Keratinocyte (primary cell): ENCODE data around the gene THAP9. TPM values are rescaled to one million over a fixed set of nuclear protein-coding genes. Genes with fewer than 3 reads are reported as not detected.

Source experiments
- DNase-seq: peaks from one replicate; pipeline ENCODE4 v3.0.0-alpha.2; 2011; ENCODE audit warnings: low read depth, missing footprints, low spot score
- FAIRE-seq: peaks from 2 replicates; lab custom pipeline; 2011; peaks lifted over from hg19 to GRCh38; lab: Jason Lieb, UNC
- H2AFZ ChIP-seq: 2 replicates; pipeline ENCODE4 v1.6.0; 2012; ENCODE audit warnings: low read length, control low read depth, inconsistent platforms; ENCODE audit not compliant: control insufficient read depth
- H3K27ac ChIP-seq: 2 replicates; pipeline ENCODE4 v1.5.1; 2011; ENCODE audit warnings: low read length; ENCODE audit not compliant: control insufficient read depth, insufficient read depth
- H3K27me3 ChIP-seq: 3 replicates; pipeline ENCODE4 v1.6.0; 2011; ENCODE audit warnings: low read length; ENCODE audit not compliant: control insufficient read depth, insufficient read depth; ENCODE audit errors: extremely low read depth
- H3K36me3 ChIP-seq, 2 experiments: 2 replicates in 1 of 2; 3 replicates in 1 of 2; pipeline ENCODE4 v1.5.1; 2011; ENCODE audit warnings: low read length in 2 of 2, mild to moderate bottlenecking in 1 of 2; ENCODE audit not compliant: control insufficient read depth in 2 of 2, insufficient read depth in 2 of 2; ENCODE audit errors: extremely low read depth in 1 of 2
- H3K4me1 ChIP-seq: 3 replicates; pipeline ENCODE4 v1.5.1; 2011; ENCODE audit warnings: low read length; ENCODE audit not compliant: control insufficient read depth, insufficient read depth; ENCODE audit errors: extremely low read depth
- H3K4me2 ChIP-seq: 3 replicates; pipeline ENCODE4 v1.6.0; 2011; ENCODE audit warnings: low read depth, low read length; ENCODE audit not compliant: control insufficient read depth, insufficient read depth; ENCODE audit errors: extremely low read depth
- H3K4me3 ChIP-seq, 3 experiments: fragments of 200-600 bp in 1 of 3; sonication (generic) in 1 of 3; 2 replicates in 2 of 3; 3 replicates in 1 of 3; pipeline ENCODE4 v1.5.1; 2011 to 2016; ENCODE audit warnings: low read length in 3 of 3, mild to moderate bottlenecking in 3 of 3, control low read depth in 2 of 3, inconsistent platforms in 1 of 3, low read depth in 1 of 3, mixed read lengths in 1 of 3, mixed run types in 1 of 3, moderate library complexity in 1 of 3; ENCODE audit not compliant: control insufficient read depth in 2 of 3, insufficient read depth in 2 of 3; ENCODE audit errors: extremely low read depth in 1 of 3
- H3K79me2 ChIP-seq: 2 replicates; pipeline ENCODE4 v1.6.0; 2012; ENCODE audit warnings: low read length; ENCODE audit not compliant: control insufficient read depth, insufficient read depth
- H3K9ac ChIP-seq: 3 replicates; pipeline ENCODE4 v1.6.0; 2011; ENCODE audit warnings: low read length; ENCODE audit not compliant: control insufficient read depth, insufficient read depth; ENCODE audit errors: extremely low read depth
- H3K9me1 ChIP-seq: 3 replicates; pipeline ENCODE4 v1.6.0; 2011; ENCODE audit warnings: low read length; ENCODE audit not compliant: control insufficient read depth, insufficient read depth; ENCODE audit errors: extremely low read depth
- H3K9me3 ChIP-seq: 2 replicates; pipeline ENCODE4 v1.5.1; 2012; ENCODE audit warnings: low read depth, low read length; ENCODE audit not compliant: control insufficient read depth
- H4K20me1 ChIP-seq: 3 replicates; pipeline ENCODE4 v1.6.0; 2011; ENCODE audit warnings: low read length; ENCODE audit not compliant: control insufficient read depth, insufficient read depth; ENCODE audit errors: extremely low read depth
- CTCF ChIP-seq, 3 experiments: IDR thresholded peaks in 1 of 3; conservative IDR thresholded peaks in 1 of 3; optimal IDR thresholded peaks in 1 of 3; 2 replicates in 2 of 3; 3 replicates in 1 of 3; pipeline versions ENCODE3 to v1.5.1; 2011; ENCODE audit warnings: low read length in 3 of 3, mild to moderate bottlenecking in 3 of 3, moderate library complexity in 2 of 3, control low read depth in 1 of 3, inconsistent platforms in 1 of 3; ENCODE audit not compliant: insufficient read depth in 2 of 3; ENCODE audit errors: extremely low read depth in 1 of 3
- EZH2 ChIP-seq: IDR thresholded peaks from one replicate; pipeline ENCODE4 v1.6.1; 2012; ENCODE audit warnings: inconsistent platforms, mild to moderate bottlenecking, low read length, moderate library complexity
- dilution Hi-C: fragments of 300-500 bp; cut with MboI; formaldehyde crosslinking; loops from one replicate; pipeline ENCODE4 v1.7.0; 2020; ENCODE audit warnings: low sequenced_read_pairs; ENCODE audit not compliant: extremely low pct_ligation_motif_present
- polyA plus RNA-seq, 5 experiments: library from polyadenylated mRNA; depleted of rRNA in 3 of 5; stranded (reverse) in 3 of 5; stranded (forward) in 1 of 5; unstranded in 1 of 5; fragments of >200 nt; gene quantifications; 1 replicate in 1 of 5; 2 replicates in 3 of 5; 3 replicates in 1 of 5; pipeline versions ENCODE4 v1.2.1 to v1.2.3, GENCODE V29; 2011 to 2012; ENCODE audit warnings: missing spikeins in 2 of 5, low read depth in 1 of 5, low replicate concordance in 1 of 5

The THAP9 gene
- polyA plus RNA-seq, 1 donor (not counting 4 experiments of a cell fraction or from before 2014, with no cell fraction given): 1.9 TPM

DNA sequence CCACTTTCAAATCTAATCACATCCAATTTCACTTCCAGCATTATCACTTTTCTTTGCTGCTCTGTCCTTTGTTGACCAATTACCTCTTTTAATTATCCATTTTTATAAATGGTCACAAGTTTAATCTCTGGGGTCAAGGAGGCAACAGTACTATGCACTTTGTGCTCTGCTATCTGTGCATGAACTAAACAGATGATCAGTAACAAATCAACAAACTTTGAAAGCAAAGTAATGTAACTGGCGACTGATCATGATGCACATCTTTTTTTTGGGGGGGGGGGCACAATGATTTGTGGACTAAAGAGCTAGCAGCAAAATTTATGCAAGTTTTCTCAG lies 8.1 kb upstream of the THAP9 start:
- peaks cover 70% of the 10 kb centered on the region for H3K79me2 ChIP-seq
- H3K9me1 ChIP-seq: no peaks in the 10 kb centered on the region
- no peaks in the 10 kb centered on the region for H3K9me3 ChIP-seq
- H2AFZ ChIP-seq: no peak overlapping the region
- DNase-seq: no peak
- peaks cover 33% of the 10 kb centered on the region for H3K4me1 ChIP-seq
- H3K27ac ChIP-seq: no peak overlapping the region
- H3K27me3 ChIP-seq: no peaks in the 10 kb centered on the region
- FAIRE-seq: no peak
- H3K4me3 ChIP-seq: no peak overlapping the region
- H4K20me1 ChIP-seq: no peaks in the 10 kb centered on the region
- no peak overlapping the region for H3K9ac ChIP-seq
- dilution Hi-C loops: no loop called here
- H3K36me3 ChIP-seq: peaks cover 19 to 27% of the 10 kb centered on the region in 2 experiments
- peak overlapping the region; percentile 91 for H3K4me2 ChIP-seq
- TF ChIP-seq EZH2: no peak
- TF ChIP-seq CTCF (optimal IDR thresholded peaks at IDR 0.05 in 1 of 3, IDR thresholded peaks at IDR 0.05 in 1 of 3, conservative IDR thresholded peaks at IDR 0.05 in 1 of 3; ENCODE audit: extremely low read depth in 1 of 3, insufficient read depth in 2 of 3, low read length in 3 of 3): no peak

GRCh38 chr4:82893942-82894341 lies 6.6 kb upstream of the THAP9 start:
- Histone ChIP-seq H3K9me3 (no peaks in the 10 kb centered on the region), H3K9ac (no peak overlapping the region), H3K9me1 (no peaks in the 10 kb centered on the region), H3K27me3 (no peaks in the 10 kb centered on the region), H3K79me2 (peaks cover 71% of the 10 kb centered on the region), H3K4me2 (no peak overlapping the region), H3K4me3 (no peak overlapping the region), H3K4me1 (peaks cover 35% of the 10 kb centered on the region), H3K27ac (no peak overlapping the region), H4K20me1 (no peaks in the 10 kb centered on the region), H2AFZ (no peak overlapping the region), H3K36me3 (peaks cover 19 to 27% of the 10 kb centered on the region in 2 experiments)
- dilution Hi-C loops: no loop called here
- TF ChIP-seq EZH2: no peak
- no peak for TF ChIP-seq CTCF (optimal IDR thresholded peaks at IDR 0.05 in 1 of 3, IDR thresholded peaks at IDR 0.05 in 1 of 3, conservative IDR thresholded peaks at IDR 0.05 in 1 of 3; ENCODE audit: extremely low read depth in 1 of 3, insufficient read depth in 2 of 3, low read length in 3 of 3)
- DNase-seq (no peak), FAIRE-seq (no peak)
